Mesenchymal stem cell (in vitro differentiated cells and primary cell): ENCODE measurements around the gene EFR3B.

Source experiments
- DNase-seq: peaks from one replicate; pipeline ENCODE4 v3.0.0-alpha.2; 2013
- H2AFZ ChIP-seq: one replicate; pipeline ENCODE4 v1.6.1; 2013; ENCODE audit warnings: low read depth, mild to moderate bottlenecking, control low read depth, inconsistent platforms, low read length, moderate library complexity
- H2AK5ac ChIP-seq: 2 replicates; pipeline ENCODE4 v1.6.1; 2013; ENCODE audit warnings: low read length, moderate library complexity, mild to moderate bottlenecking, inconsistent platforms; ENCODE audit not compliant: severe bottlenecking
- H2BK120ac ChIP-seq: one replicate; pipeline ENCODE4 v1.6.1; 2013; ENCODE audit warnings: low read depth, mild to moderate bottlenecking, inconsistent platforms, low read length, moderate library complexity
- H2BK12ac ChIP-seq, 2 experiments: one replicate each; pipeline ENCODE4 v1.6.1; 2013; ENCODE audit warnings: inconsistent platforms in 2 of 2, low read length in 2 of 2, mild to moderate bottlenecking in 2 of 2, moderate library complexity in 2 of 2, control low read depth in 1 of 2
- H2BK15ac ChIP-seq: one replicate; pipeline ENCODE4 v1.6.1; 2013; ENCODE audit warnings: mild to moderate bottlenecking, low read depth, inconsistent platforms; ENCODE audit not compliant: poor library complexity, severe bottlenecking
- H2BK5ac ChIP-seq: 2 replicates; pipeline ENCODE4 v1.6.1; 2013; ENCODE audit warnings: low read depth, mild to moderate bottlenecking, low read length, control low read depth, inconsistent platforms; ENCODE audit not compliant: poor library complexity, severe bottlenecking
- H3K14ac ChIP-seq, 2 experiments: one replicate each; pipeline ENCODE4 v1.6.1; 2013; ENCODE audit warnings: inconsistent platforms in 2 of 2, low read length in 2 of 2, control low read depth in 1 of 2, mild to moderate bottlenecking in 1 of 2, moderate library complexity in 1 of 2
- H3K18ac ChIP-seq, 2 experiments: one replicate each; pipeline ENCODE4 v1.6.1; 2013; ENCODE audit warnings: inconsistent platforms in 2 of 2, low read length in 2 of 2, control low read depth in 1 of 2, low read depth in 1 of 2, mild to moderate bottlenecking in 1 of 2
- H3K23ac ChIP-seq, 2 experiments: one replicate each; pipeline ENCODE4 v1.6.1; 2013; ENCODE audit warnings: inconsistent platforms in 2 of 2, low read length in 2 of 2, mild to moderate bottlenecking in 2 of 2, moderate library complexity in 2 of 2, control low read depth in 1 of 2
- H3K27ac ChIP-seq: 2 replicates; pipeline ENCODE4 v1.5.1; 2013; ENCODE audit warnings: mild to moderate bottlenecking, moderate library complexity, low read length, control low read depth, inconsistent platforms; ENCODE audit not compliant: poor library complexity, severe bottlenecking
- H3K27me3 ChIP-seq, 2 experiments: 2 replicates each; pipeline versions ENCODE4 v1.6.1 to v1.7.0; 2013; ENCODE audit warnings: low read length in 2 of 2, mild to moderate bottlenecking in 2 of 2, moderate library complexity in 2 of 2, control low read depth in 1 of 2, inconsistent platforms in 1 of 2; ENCODE audit not compliant: control insufficient read depth in 1 of 2, insufficient read depth in 1 of 2
- H3K36me3 ChIP-seq, 2 experiments: 2 replicates each; pipeline versions ENCODE4 v1.6.1 to v1.7.0; 2013; ENCODE audit warnings: low read length in 2 of 2, control low read depth in 1 of 2, inconsistent platforms in 1 of 2, low read depth in 1 of 2, mild to moderate bottlenecking in 1 of 2; ENCODE audit not compliant: insufficient read depth in 2 of 2, control insufficient read depth in 1 of 2
- H3K4ac ChIP-seq, 2 experiments: one replicate each; pipeline ENCODE4 v1.6.1; 2013; ENCODE audit warnings: inconsistent platforms in 2 of 2, low read length in 2 of 2, mild to moderate bottlenecking in 2 of 2, moderate library complexity in 2 of 2, control low read depth in 1 of 2, low read depth in 1 of 2
- H3K4me1 ChIP-seq: 2 replicates; pipeline ENCODE4 v1.6.1; 2013; ENCODE audit warnings: low read depth, low read length, control low read depth; ENCODE audit not compliant: control insufficient read depth, insufficient read depth
- H3K4me2 ChIP-seq: 2 replicates; pipeline ENCODE4 v1.6.1; 2013; ENCODE audit warnings: low read length, mild to moderate bottlenecking, inconsistent platforms; ENCODE audit not compliant: poor library complexity, severe bottlenecking
- H3K4me3 ChIP-seq, 2 experiments: 2 replicates each; pipeline versions ENCODE4 v1.5.1 to v1.7.0; 2013; ENCODE audit warnings: low read length in 2 of 2, mild to moderate bottlenecking in 2 of 2, control low read depth in 1 of 2, low read depth in 1 of 2; ENCODE audit not compliant: insufficient read depth in 1 of 2
- H3K79me1 ChIP-seq: replicated peaks from 2 replicates; pipeline ENCODE4 v1.6.1; 2013; ENCODE audit warnings: mild to moderate bottlenecking, control low read depth, low read length, inconsistent platforms; ENCODE audit not compliant: poor library complexity, severe bottlenecking
- H3K9ac ChIP-seq: 2 replicates; pipeline ENCODE4 v1.7.0; 2013; ENCODE audit warnings: mild to moderate bottlenecking, low read length, moderate library complexity
- H3K9me3 ChIP-seq: 2 replicates; pipeline ENCODE4 v1.7.0; 2013; ENCODE audit warnings: mild to moderate bottlenecking, low read length; ENCODE audit not compliant: control insufficient read depth
- H4K8ac ChIP-seq: one replicate; pipeline ENCODE4 v1.6.1; 2013; ENCODE audit warnings: inconsistent platforms, mild to moderate bottlenecking, low read length, moderate library complexity
- H4K91ac ChIP-seq: one replicate; pipeline ENCODE4 v1.6.1; 2013; ENCODE audit warnings: mild to moderate bottlenecking, low read length, inconsistent platforms
- WGBS: methylation state at CpG from one replicate; pipeline ENCODE4 v1.1.7; 2013; ENCODE audit warnings: mixed read lengths; 5-methylcytosine and 5-hydroxymethylcytosine counted together

EFR3B gene

GRCh38 chr2:25088817-25089516 is 47.1 kb downstream of the EFR3B start:
- no peak overlapping the region for H2BK12ac ChIP-seq
- no peak overlapping the region for H4K8ac ChIP-seq
- no peaks in the 10 kb centered on the region for H3K27me3 ChIP-seq
- no peaks in the 10 kb centered on the region for H3K79me1 ChIP-seq
- no peaks in the 10 kb centered on the region for H3K4me1 ChIP-seq
- no peak overlapping the region for H3K4me2 ChIP-seq
- no peak for DNase-seq
- no peak overlapping the region for H3K4me3 ChIP-seq
- H3K27ac ChIP-seq, result no peak overlapping the region
- no peak overlapping the region for H3K23ac ChIP-seq
- no peak overlapping the region for H2BK120ac ChIP-seq
- no peak overlapping the region for H3K9ac ChIP-seq
- H3K18ac ChIP-seq, result no peak overlapping the region
- H2AK5ac ChIP-seq, result no peak overlapping the region
- H4K91ac ChIP-seq, result no peak overlapping the region
- H3K9me3 ChIP-seq, result no peaks in the 10 kb centered on the region
- 80% methylated on average over 5 of the region's 6 CpGs for WGBS
- H2BK5ac ChIP-seq, result no peak overlapping the region
- H3K14ac ChIP-seq, result no peak overlapping the region
- H3K4ac ChIP-seq, result no peak overlapping the region
- H2BK15ac ChIP-seq, result no peak overlapping the region
- H3K36me3 ChIP-seq, result peaks cover 0 to 3% of the 10 kb centered on the region in 2 experiments
- H2AFZ ChIP-seq, result no peak overlapping the region

DNA sequence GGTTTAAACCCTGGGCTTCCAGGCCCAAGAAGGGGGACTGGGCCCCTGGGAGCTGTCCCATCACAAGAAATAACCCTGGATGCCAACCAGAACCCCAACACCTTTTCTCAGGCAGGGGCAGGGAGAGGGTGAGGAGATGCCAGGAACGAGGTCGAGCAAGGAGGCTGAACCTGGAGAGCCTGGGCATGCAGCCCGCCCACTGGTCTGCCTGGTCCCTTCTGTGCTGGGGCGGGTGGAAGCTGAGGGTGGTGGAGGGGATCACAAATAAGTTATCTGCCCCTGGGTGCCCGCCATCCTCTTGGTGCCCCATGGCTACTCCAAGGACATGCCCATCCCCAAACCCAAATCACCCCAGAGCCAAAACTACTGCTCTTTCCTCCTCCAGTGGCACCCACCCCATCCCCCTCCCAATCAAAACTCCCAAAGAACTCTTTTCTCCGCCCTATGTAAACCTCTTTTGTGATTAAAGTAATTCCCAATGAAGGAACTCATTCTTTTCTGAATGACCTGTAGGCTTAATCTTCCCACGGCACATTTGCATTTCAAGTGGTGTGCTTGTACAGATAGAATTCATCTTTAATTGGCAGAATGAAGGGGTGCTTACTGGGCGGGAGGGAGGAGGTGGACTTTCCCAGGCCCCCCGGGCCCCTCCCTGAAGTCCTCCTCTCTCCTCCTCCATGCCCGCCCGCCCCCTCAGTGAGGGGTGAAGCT is 47.9 kb downstream of the EFR3B start:
- Histone ChIP-seq H3K4me3 (no peak overlapping the region), H4K91ac (no peak overlapping the region), H3K27me3 (no peaks in the 10 kb centered on the region), H2BK5ac (no peak overlapping the region), H3K14ac (no peak overlapping the region), H4K8ac (no peak overlapping the region), H2AK5ac (no peak overlapping the region), H3K9ac (no peak overlapping the region), H3K79me1 (no peaks in the 10 kb centered on the region), H3K4me1 (no peaks in the 10 kb centered on the region), H3K9me3 (no peaks in the 10 kb centered on the region), H3K36me3 (peaks cover 0 to 3% of the 10 kb centered on the region in 2 experiments), H2BK15ac (no peak overlapping the region), H3K27ac (no peak overlapping the region), H2BK120ac (no peak overlapping the region), H3K23ac (no peak overlapping the region), H3K4ac (no peak overlapping the region), H2AFZ (no peak overlapping the region), H2BK12ac (no peak overlapping the region), H3K18ac (no peak overlapping the region), H3K4me2 (no peak overlapping the region)
- DNase-seq, result no peak
- whole genome bisulfite sequencing, result 89% methylated on average over 4 of the region's 11 CpGs

DNA sequence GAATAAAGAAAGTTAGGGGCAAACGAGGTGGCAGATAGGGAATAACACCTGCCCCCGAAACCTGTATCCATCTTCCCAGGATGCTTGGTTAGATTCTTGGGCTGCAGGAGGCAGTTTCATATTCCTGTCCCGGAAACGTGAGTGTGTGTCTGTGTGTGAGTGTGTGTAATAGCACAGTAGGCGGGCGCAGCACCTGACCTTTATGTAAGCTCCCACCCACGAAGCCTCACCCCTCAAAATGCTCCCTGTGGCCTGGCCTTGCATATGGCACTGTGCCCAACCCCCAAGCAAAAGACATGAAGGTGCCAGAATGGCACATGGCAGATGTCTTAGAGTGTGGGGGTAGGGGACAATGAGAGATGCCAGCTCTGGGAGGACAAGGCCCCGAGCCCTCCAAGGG is 48.9 kb downstream of the EFR3B start:
- no peak overlapping the region for H3K14ac ChIP-seq
- H2BK12ac ChIP-seq, result no peak overlapping the region
- no peak overlapping the region for H3K9ac ChIP-seq
- no peak overlapping the region for H3K4me2 ChIP-seq
- H3K4me3 ChIP-seq, result no peak overlapping the region
- no peak overlapping the region for H4K8ac ChIP-seq
- no peak overlapping the region for H2AFZ ChIP-seq
- 83% methylated on average over 5 of the region's 8 CpGs for WGBS
- H3K36me3 ChIP-seq, result peaks cover 0 to 3% of the 10 kb centered on the region in 2 experiments
- H3K4me1 ChIP-seq, result no peaks in the 10 kb centered on the region
- H3K79me1 ChIP-seq, result no peaks in the 10 kb centered on the region
- no peak overlapping the region for H4K91ac ChIP-seq
- no peaks in the 10 kb centered on the region for H3K9me3 ChIP-seq
- no peaks in the 10 kb centered on the region for H3K27me3 ChIP-seq
- no peak overlapping the region for H3K23ac ChIP-seq
- no peak overlapping the region for H2BK120ac ChIP-seq
- H3K27ac ChIP-seq, result no peak overlapping the region
- no peak overlapping the region for H2BK5ac ChIP-seq
- no peak overlapping the region for H3K4ac ChIP-seq
- no peak overlapping the region for H2AK5ac ChIP-seq
- no peak for DNase-seq
- no peak overlapping the region for H3K18ac ChIP-seq
- H2BK15ac ChIP-seq, result no peak overlapping the region

- peaks cover 0 to 3% of the 10 kb centered on the region in 2 experiments for H3K36me3 ChIP-seq
- H2BK15ac ChIP-seq, result no peak overlapping the region
- H3K9ac ChIP-seq, result no peak overlapping the region
- no peak overlapping the region for H4K91ac ChIP-seq
- no peak overlapping the region for H3K27ac ChIP-seq
- H3K4me1 ChIP-seq, result no peaks in the 10 kb centered on the region
- H3K23ac ChIP-seq, result no peak overlapping the region
- H3K79me1 ChIP-seq, result no peaks in the 10 kb centered on the region
- no peak overlapping the region for H2BK120ac ChIP-seq
- H3K4me2 ChIP-seq, result no peak overlapping the region
- H3K4ac ChIP-seq, result no peak overlapping the region
- H3K4me3 ChIP-seq, result no peak overlapping the region
- H3K27me3 ChIP-seq, result peaks cover 0 to under 1% of the 10 kb centered on the region in 2 experiments
- no peak overlapping the region for H4K8ac ChIP-seq
- H2AK5ac ChIP-seq, result no peak overlapping the region
- H3K14ac ChIP-seq, result no peak overlapping the region
- H2BK12ac ChIP-seq, result no peak overlapping the region
- no peak for DNase-seq
- WGBS, result 86% methylated on average over 8 of the region's 8 CpGs
- no peaks in the 10 kb centered on the region for H3K9me3 ChIP-seq
- H2AFZ ChIP-seq, result no peak overlapping the region
- H3K18ac ChIP-seq, result no peak overlapping the region
- H2BK5ac ChIP-seq, result no peak overlapping the region
These were observed 49.4 kb downstream of the EFR3B start for GRCh38 chr2:25091265-25091664.
